OCI-LY7 (cell line): ENCODE results near the gene RSPH4A. TPM values are rescaled to one million over a fixed set of nuclear protein-coding genes. Genes with fewer than 3 reads are reported as not detected.
"Not testable (repeated sequence)": the region's sequence is repeated elsewhere in the genome, so short reads cannot be mapped to it uniquely, and the experiment has no call there.

ENCODE experiments used
- BruUV-seq: library from RNA; stranded (reverse); fragments of 400-500 nt; replicated peaks from 2 replicates; lab custom pipeline; 2021; lab: Mats Ljungman, UMichigan
- CTCF ChIA-PET: fragments of 300-600 bp; sonication (Branson Sonifier 250); formaldehyde crosslinking; loops from one replicate; lab custom pipeline; 2022; ENCODE audit warnings: antibody characterized with exemption; ENCODE audit not compliant: unreplicated experiment; lab: Charles Lee
- POLR2A ChIA-PET: fragments of 300-600 bp; sonication (Branson Sonifier 250); formaldehyde crosslinking; loops from one replicate; lab custom pipeline; 2022; ENCODE audit warnings: antibody characterized with exemption; lab: Charles Lee
- DNase-seq: peaks from one replicate; pipeline ENCODE4 v3.0.0-alpha.2; 2015; ENCODE audit warnings: low spot score
- H2AFZ ChIP-seq: fragments of 200-600 bp; sonication (generic), shearing (Covaris generic); 2 replicates; pipeline ENCODE4 v1.6.1; 2014; ENCODE audit warnings: mild to moderate bottlenecking, antibody characterized with exemption, low read length, moderate library complexity
- H3K27ac ChIP-seq: fragments of 200-600 bp; sonication (generic); 2 replicates; pipeline ENCODE4 v1.5.1; 2014; ENCODE audit warnings: mixed run types, low read depth, mild to moderate bottlenecking, moderate library complexity, low read length, inconsistent platforms; ENCODE audit not compliant: poor library complexity, severe bottlenecking
- H3K36me3 ChIP-seq: fragments of 200-600 bp; sonication (generic); 2 replicates; pipeline ENCODE4 v1.6.1; 2014; ENCODE audit warnings: mild to moderate bottlenecking, antibody characterized with exemption, low read length, moderate library complexity, mixed read lengths; ENCODE audit not compliant: insufficient read depth
- H3K4me1 ChIP-seq: fragments of 200-600 bp; sonication (generic); 2 replicates; pipeline ENCODE4 v1.5.1; 2014; ENCODE audit warnings: mild to moderate bottlenecking, low read length; ENCODE audit not compliant: insufficient read depth, poor library complexity, severe bottlenecking
- H3K4me2 ChIP-seq: fragments of 200-600 bp; sonication (generic); 2 replicates; pipeline ENCODE4 v1.6.1; 2014; ENCODE audit warnings: mild to moderate bottlenecking, low read length
- H3K4me3 ChIP-seq: fragments of 200-600 bp; sonication (generic); 2 replicates; pipeline ENCODE4 v1.5.1; 2014; ENCODE audit warnings: mild to moderate bottlenecking, low read depth, low read length; ENCODE audit not compliant: poor library complexity, severe bottlenecking
- H3K79me2 ChIP-seq: fragments of 200-600 bp; sonication (generic); 2 replicates; pipeline ENCODE4 v1.6.1; 2016; ENCODE audit warnings: low read depth, mild to moderate bottlenecking, low read length, moderate library complexity, mixed read lengths; ENCODE audit not compliant: insufficient read depth
- H3K9me2 ChIP-seq: fragments of 200-600 bp; sonication (generic); 2 replicates; pipeline ENCODE4 v1.6.1; 2016; ENCODE audit warnings: mild to moderate bottlenecking, low read length, mixed read lengths; ENCODE audit not compliant: insufficient read depth
- H3K9me3 ChIP-seq: fragments of 200-600 bp; sonication (generic); 2 replicates; pipeline ENCODE4 v1.6.1; 2014; ENCODE audit warnings: mild to moderate bottlenecking, mixed run types, low read length, mixed read lengths
- H4K20me1 ChIP-seq: fragments of 200-600 bp; sonication (generic); 2 replicates; pipeline ENCODE4 v1.6.1; 2014; ENCODE audit warnings: mild to moderate bottlenecking, antibody characterized with exemption, low read length, moderate library complexity, mixed read lengths; ENCODE audit not compliant: insufficient read depth
- EZH2phosphoT487 ChIP-seq: fragments of 200-600 bp; sonication (generic); IDR thresholded peaks from 2 replicates; pipeline ENCODE4 v1.6.1; 2018; ENCODE audit warnings: low read depth, borderline replicate concordance, mild to moderate bottlenecking, mixed run types, antibody characterized with exemption, low read length, moderate library complexity, mixed read lengths
- intact Hi-C: fragments of 100-400 bp; cut with micrococcal nuclease; formaldehyde crosslinking; loops from one replicate; pipeline ENCODE4 v1.10.0; 2022; ENCODE audit not compliant: unreplicated experiment
- total RNA-seq, 2 experiments: library from RNA; depleted of rRNA in 1 of 2; stranded (reverse); fragments of >200 nt in 1 of 2; shearing (Covaris generic) in 1 of 2; gene quantifications; 2 replicates each; pipeline ENCODE4 v1.2.3, GENCODE V29; 2014 to 2022
- TF ChIP-seq, protein P1 (sequence below): fragments of 200-600 bp; sonication (generic); conservative IDR thresholded peaks from 2 replicates; pipeline ENCODE4 v1.5.1; 2014; ENCODE audit warnings: mild to moderate bottlenecking, antibody characterized with exemption, low read length, moderate library complexity, mixed read lengths

Gene RSPH4A
- total RNA-seq, 2 experiments from 2014 or later = 0.16 TPM; not detected in 1

DNA sequence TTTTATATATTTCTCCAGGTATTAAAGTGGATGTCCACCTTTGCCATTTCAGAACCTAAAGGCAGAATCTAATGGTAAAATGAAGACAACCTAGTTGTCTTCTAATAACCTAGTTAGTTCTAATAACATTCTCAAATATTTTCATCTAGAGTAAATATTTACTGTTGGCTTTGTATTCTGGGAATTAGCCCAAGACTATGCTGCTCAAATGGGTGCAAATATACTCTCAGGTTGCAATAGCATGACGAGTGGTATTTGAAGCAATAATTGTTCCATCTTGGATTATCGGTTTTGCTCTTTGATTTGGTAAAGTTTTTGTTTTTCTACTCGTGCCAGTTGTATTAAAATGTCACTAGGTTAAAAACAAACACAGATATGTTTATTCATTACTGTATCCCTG is 21.0 kb upstream of the RSPH4A start:
- no peak for TF ChIP-seq EZH2phosphoT487
- TF ChIP-seq, protein P1, sequence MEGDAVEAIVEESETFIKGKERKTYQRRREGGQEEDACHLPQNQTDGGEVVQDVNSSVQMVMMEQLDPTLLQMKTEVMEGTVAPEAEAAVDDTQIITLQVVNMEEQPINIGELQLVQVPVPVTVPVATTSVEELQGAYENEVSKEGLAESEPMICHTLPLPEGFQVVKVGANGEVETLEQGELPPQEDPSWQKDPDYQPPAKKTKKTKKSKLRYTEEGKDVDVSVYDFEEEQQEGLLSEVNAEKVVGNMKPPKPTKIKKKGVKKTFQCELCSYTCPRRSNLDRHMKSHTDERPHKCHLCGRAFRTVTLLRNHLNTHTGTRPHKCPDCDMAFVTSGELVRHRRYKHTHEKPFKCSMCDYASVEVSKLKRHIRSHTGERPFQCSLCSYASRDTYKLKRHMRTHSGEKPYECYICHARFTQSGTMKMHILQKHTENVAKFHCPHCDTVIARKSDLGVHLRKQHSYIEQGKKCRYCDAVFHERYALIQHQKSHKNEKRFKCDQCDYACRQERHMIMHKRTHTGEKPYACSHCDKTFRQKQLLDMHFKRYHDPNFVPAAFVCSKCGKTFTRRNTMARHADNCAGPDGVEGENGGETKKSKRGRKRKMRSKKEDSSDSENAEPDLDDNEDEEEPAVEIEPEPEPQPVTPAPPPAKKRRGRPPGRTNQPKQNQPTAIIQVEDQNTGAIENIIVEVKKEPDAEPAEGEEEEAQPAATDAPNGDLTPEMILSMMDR = no peak
- Histone ChIP-seq H4K20me1 (no peaks in the 10 kb centered on the region), H3K9me2 (no peaks in the 10 kb centered on the region), H3K36me3 (peaks cover 59% of the 10 kb centered on the region), H3K4me2 (no peak overlapping the region), H3K4me3 (no peak overlapping the region), H2AFZ (no peak overlapping the region), H3K79me2 (no peaks in the 10 kb centered on the region), H3K4me1 (no peaks in the 10 kb centered on the region), H3K9me3 (no peaks in the 10 kb centered on the region; the same call in 1 of the 2 replicates), H3K27ac (no peak overlapping the region)
- BruUV-seq = no TSS peak
- intact Hi-C loops = no loop called here
- POLR2A ChIA-PET = interaction anchor here (0.7 kb wide), 1 partner anchor 24 kb away, joined by 3 read pairs; no protein-coding TSS in a partner anchor
- CTCF ChIA-PET = no interaction called here
- DNase-seq = no peak

DNA sequence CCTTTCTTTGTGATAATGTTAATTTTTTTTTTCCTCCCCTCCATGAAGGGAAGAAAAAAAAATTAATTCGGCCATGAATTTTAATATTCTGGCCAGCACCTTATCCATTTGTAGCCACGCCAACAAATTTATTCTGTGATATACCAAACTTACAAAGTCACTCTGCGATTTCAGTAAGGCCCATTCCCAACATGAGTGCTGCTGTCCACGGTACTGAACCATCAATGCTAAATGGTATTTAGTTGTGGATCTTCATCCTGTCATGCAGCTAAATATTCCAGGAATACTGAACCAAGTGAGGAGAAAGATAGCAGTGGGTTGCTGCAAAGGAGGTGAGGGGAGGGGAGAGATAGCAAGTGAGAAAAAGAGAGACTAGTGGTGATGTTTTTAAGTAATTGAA is 19.5 kb upstream of the RSPH4A start:
- Histone ChIP-seq H3K4me3 (no peak overlapping the region), H3K27ac (no peak overlapping the region), H4K20me1 (no peaks in the 10 kb centered on the region), H3K36me3 (peaks cover 44% of the 10 kb centered on the region), H3K4me2 (no peak overlapping the region), H3K9me3 (no peaks in the 10 kb centered on the region), H2AFZ (no peak overlapping the region), H3K4me1 (no peaks in the 10 kb centered on the region), H3K79me2 (no peaks in the 10 kb centered on the region), H3K9me2 (no peaks in the 10 kb centered on the region)
- no peak for DNase-seq
- no peak for TF ChIP-seq EZH2phosphoT487
- TF ChIP-seq, protein P1 = no peak
- ChIA-PET CTCF (no interaction called here), POLR2A (interaction anchor here (0.7 to 1.0 kb wide), 2 partner anchors 9 to 14 kb away, joined by 3 read pairs; no protein-coding TSS in a partner anchor)
- no TSS peak for BruUV-seq
- intact Hi-C loops = no loop called here

DNA sequence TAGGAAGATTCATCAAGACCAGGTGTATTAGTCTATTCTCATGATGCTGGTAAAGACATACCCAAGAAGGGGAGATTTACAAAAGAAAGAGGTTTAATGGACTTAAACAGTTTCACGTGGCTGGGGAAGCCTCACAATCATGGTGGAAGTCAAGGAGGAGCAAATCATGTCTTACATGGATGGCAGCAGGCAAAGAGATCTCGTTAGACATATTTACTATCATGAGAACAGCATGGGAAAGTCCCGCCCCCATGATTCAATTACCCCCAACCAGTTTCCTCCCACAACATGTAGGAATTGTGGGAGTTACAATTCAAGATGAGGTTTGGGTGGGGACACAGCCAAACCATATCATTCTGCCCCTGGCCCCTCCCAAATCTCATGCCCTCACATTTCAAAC is 12.4 kb upstream of the RSPH4A start:
- H3K4me2 ChIP-seq, H3K4me1 ChIP-seq, H3K9me3 ChIP-seq, CTCF ChIA-PET, H3K9me2 ChIP-seq, H3K36me3 ChIP-seq, H3K79me2 ChIP-seq, H2AFZ ChIP-seq, H3K27ac ChIP-seq, BruUV-seq, H3K4me3 ChIP-seq, POLR2A ChIA-PET, DNase-seq, H4K20me1 ChIP-seq, intact Hi-C loops: not testable (repeated sequence)

DNA sequence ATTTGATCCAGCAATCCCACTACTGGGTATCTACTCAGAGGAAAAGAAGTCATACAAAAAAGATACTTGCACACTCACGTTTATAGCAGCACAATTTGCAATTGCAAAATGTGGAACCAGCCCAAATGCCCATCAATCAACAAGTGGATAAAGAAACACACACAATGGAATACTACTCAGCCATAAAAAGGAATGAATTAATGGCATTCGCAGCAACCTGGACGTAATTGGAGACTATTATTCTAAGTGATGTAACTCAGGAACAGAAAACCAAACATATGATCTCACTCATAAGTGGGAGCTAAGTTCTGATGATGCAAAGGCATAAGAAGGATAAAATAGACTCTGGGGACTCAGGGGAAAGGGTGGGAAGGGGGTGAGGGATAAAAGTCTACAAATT is 11.4 kb upstream of the RSPH4A start:
- CTCF ChIA-PET, H3K4me2 ChIP-seq, BruUV-seq, intact Hi-C loops, H3K4me1 ChIP-seq, H3K9me3 ChIP-seq, H3K27ac ChIP-seq, POLR2A ChIA-PET, H3K4me3 ChIP-seq, DNase-seq, H3K79me2 ChIP-seq, H4K20me1 ChIP-seq, H3K36me3 ChIP-seq, H2AFZ ChIP-seq, H3K9me2 ChIP-seq: not testable (repeated sequence)
